IMR-90 (cell line): ENCODE measurements around the gene GDNF. TPM values are rescaled to one million over a fixed set of nuclear protein-coding genes. Genes with fewer than 3 reads are reported as not detected.
A peak's percentile ranks its signal among the peaks of the same experiment; 100 is the strongest.

Source experiments
- ATAC-seq: fragments of 200-7000 bp; cut with Tn5 transposase; 2 replicates; pipeline ENCODE4 v1.9.1; 2020; ENCODE audit warnings: low read depth, mild to moderate bottlenecking, moderate library complexity
- BruUV-seq: library from RNA; stranded (reverse); fragments of 400-500 nt; replicated peaks from 2 replicates; lab custom pipeline; 2021; lab: Mats Ljungman, UMichigan
- CTCF ChIA-PET: fragments of 300-600 bp; formaldehyde crosslinking; extraction: SDS; loops from one replicate; lab custom pipeline; 2021; ENCODE audit warnings: antibody characterized with exemption; lab: Yijun Ruan, JAX
- POLR2A ChIA-PET: fragments of 300-600 bp; sonication (Branson Sonifier 250); formaldehyde crosslinking; loops from one replicate; lab custom pipeline; 2022; ENCODE audit warnings: antibody characterized with exemption; ENCODE audit not compliant: unreplicated experiment; lab: Charles Lee
- DNase-seq: peaks from one replicate; pipeline ENCODE4 v3.0.0; 2013
- H2AFZ ChIP-seq: replicated peaks from 2 replicates; pipeline ENCODE3; 2013; ENCODE audit warnings: low read length, mild to moderate bottlenecking; ENCODE audit not compliant: poor library complexity
- H2AK5ac ChIP-seq: 2 replicates; pipeline ENCODE4 v1.6.1; 2013; ENCODE audit warnings: low read depth, low read length, inconsistent platforms
- H2AK9ac ChIP-seq: replicated peaks from 2 replicates; pipeline ENCODE3; 2013; ENCODE audit warnings: mild to moderate bottlenecking, low read depth, low read length, moderate library complexity; ENCODE audit not compliant: poor library complexity
- H2BK120ac ChIP-seq: 2 replicates; pipeline ENCODE4 v1.6.1; 2013; ENCODE audit warnings: low read depth, low read length, inconsistent platforms
- H2BK15ac ChIP-seq: 3 replicates; pipeline ENCODE4 v1.6.1; 2013; ENCODE audit warnings: low read depth, low read length, inconsistent platforms
- H2BK20ac ChIP-seq: 2 replicates; pipeline ENCODE4 v1.6.1; 2013; ENCODE audit warnings: low read depth, mild to moderate bottlenecking, inconsistent platforms, low read length, moderate library complexity
- H2BK5ac ChIP-seq: 2 replicates; pipeline ENCODE4 v1.6.1; 2013; ENCODE audit warnings: mild to moderate bottlenecking, low read depth, low read length, inconsistent platforms; ENCODE audit not compliant: poor library complexity, severe bottlenecking
- H3K14ac ChIP-seq: replicated peaks from 2 replicates; pipeline ENCODE4 v1.6.1; 2013; ENCODE audit warnings: low read depth, low read length, inconsistent platforms
- H3K18ac ChIP-seq: 2 replicates; pipeline ENCODE4 v1.6.1; 2013; ENCODE audit warnings: low read depth, low read length, control low read depth
- H3K23ac ChIP-seq: 2 replicates; pipeline ENCODE4 v1.6.1; 2013; ENCODE audit warnings: low read depth, low read length, inconsistent platforms
- H3K27ac ChIP-seq: 2 replicates; pipeline ENCODE4 v1.5.1; 2013; ENCODE audit warnings: mild to moderate bottlenecking, control low read depth, low read length; ENCODE audit not compliant: insufficient read depth
- H3K27me3 ChIP-seq: 2 replicates; pipeline ENCODE4 v1.6.1; 2013; ENCODE audit warnings: low read length; ENCODE audit not compliant: control insufficient read depth, insufficient read depth
- H3K36me3 ChIP-seq: 2 replicates; pipeline ENCODE4 v1.6.1; 2013; ENCODE audit warnings: low read length, mixed read lengths; ENCODE audit not compliant: control insufficient read depth, insufficient read depth
- H3K4ac ChIP-seq: 2 replicates; pipeline ENCODE4 v1.6.1; 2013; ENCODE audit warnings: low read depth, low read length, inconsistent platforms
- H3K4me1 ChIP-seq: 2 replicates; pipeline ENCODE4 v1.6.1; 2013; ENCODE audit warnings: low read length, mixed read lengths; ENCODE audit not compliant: control insufficient read depth, insufficient read depth
- H3K4me2 ChIP-seq: 2 replicates; pipeline ENCODE4 v1.6.1; 2013; ENCODE audit warnings: low read depth, mild to moderate bottlenecking, control low read depth, low read length, moderate library complexity
- H3K4me3 ChIP-seq: 2 replicates; pipeline ENCODE4 v1.5.1; 2013; ENCODE audit warnings: low read depth, mild to moderate bottlenecking, control low read depth, low read length, moderate library complexity; ENCODE audit not compliant: insufficient read depth
- H3K56ac ChIP-seq: 2 replicates; pipeline ENCODE4 v1.6.1; 2013; ENCODE audit warnings: low read length, inconsistent platforms; ENCODE audit not compliant: insufficient read depth; ENCODE audit errors: extremely low read depth
- H3K79me1 ChIP-seq, 2 experiments: 2 replicates each; pipeline ENCODE4 v1.6.1; 2013; ENCODE audit warnings: low read length in 2 of 2, inconsistent platforms in 1 of 2, low read depth in 1 of 2
- H3K9ac ChIP-seq: 2 replicates; pipeline ENCODE4 v1.6.1; 2013; ENCODE audit warnings: low read depth, low read length, control low read depth
- H3K9me1 ChIP-seq: 2 replicates; pipeline ENCODE4 v1.6.1; 2013; ENCODE audit warnings: low read length, inconsistent platforms; ENCODE audit not compliant: insufficient read depth
- H3K9me3 ChIP-seq: 2 replicates; pipeline ENCODE4 v1.6.1; 2013; ENCODE audit warnings: low read length; ENCODE audit not compliant: control insufficient read depth, insufficient read depth
- H4K20me1 ChIP-seq: 2 replicates; pipeline ENCODE4 v1.6.1; 2013; ENCODE audit warnings: low read length, inconsistent platforms; ENCODE audit not compliant: insufficient read depth
- H4K5ac ChIP-seq: 2 replicates; pipeline ENCODE4 v1.6.1; 2013; ENCODE audit warnings: mild to moderate bottlenecking, low read depth, low read length, control low read depth
- H4K8ac ChIP-seq, 2 experiments: 2 replicates each; pipeline ENCODE4 v1.6.1; 2013; ENCODE audit warnings: low read depth in 2 of 2, low read length in 2 of 2, control low read depth in 1 of 2, inconsistent platforms in 1 of 2
- H4K91ac ChIP-seq: 2 replicates; pipeline ENCODE4 v1.6.1; 2013; ENCODE audit warnings: low read depth, low read length, inconsistent platforms; ENCODE audit not compliant: insufficient read depth
- BHLHE40 ChIP-seq: fragments of 150-350 bp; IDR thresholded peaks from 2 replicates; pipeline ENCODE4 v1.6.1; 2016; ENCODE audit warnings: mild to moderate bottlenecking, low read depth, low read length
- CEBPB ChIP-seq: IDR thresholded peaks from 2 replicates; pipeline ENCODE4 v1.6.1; 2012; ENCODE audit warnings: low read depth, low read length, improper control_type of control experiment
- ELK1 ChIP-seq: fragments of 150-350 bp; IDR thresholded peaks from 2 replicates; pipeline ENCODE4 v1.6.1; 2016; ENCODE audit warnings: low read depth, mild to moderate bottlenecking, low read length, moderate library complexity, borderline replicate concordance
- POLR2A ChIP-seq: IDR thresholded peaks from 2 replicates; pipeline ENCODE4 v1.6.1; 2012; ENCODE audit warnings: mild to moderate bottlenecking, low read depth, low read length
- SMC3 ChIP-seq: fragments of 150-350 bp; IDR thresholded peaks from 2 replicates; pipeline ENCODE4 v1.6.1; 2016; ENCODE audit warnings: low read depth, mild to moderate bottlenecking, antibody characterized with exemption, low read length, moderate library complexity
- WGBS, 2 experiments: methylation state at CpG; one replicate each; pipeline versions ENCODE4 v1.1.5 to v1.1.7; 2013; ENCODE audit warnings: missing lambda C conversion rate in 2 of 2; ENCODE audit not compliant: insufficient read length in 1 of 2; ENCODE audit errors: extremely low coverage in 2 of 2; 5-methylcytosine and 5-hydroxymethylcytosine counted together
- dilution Hi-C: fragments of 300-500 bp; cut with HindIII; formaldehyde crosslinking; loops from one replicate; pipeline ENCODE4 v1.14.3; 2018; ENCODE audit warnings: low sequenced_read_pairs; ENCODE audit not compliant: unreplicated experiment
- in situ Hi-C: fragments of 300-500 bp; cut with MboI; formaldehyde crosslinking; loops from 3 replicates; pipeline ENCODE4 v1.14.3; 2019; ENCODE audit warnings: low sequenced_read_pairs, inconsistent platforms, mixed read lengths
- intact Hi-C: fragments of 100-400 bp; cut with micrococcal nuclease; formaldehyde crosslinking; loops from 2 replicates; pipeline ENCODE4 v1.10.0; 2022
- polyA plus RNA-seq, 3 experiments: library from polyadenylated mRNA; depleted of rRNA; stranded (reverse); fragments of >200 nt; gene quantifications; 2 replicates each; pipeline ENCODE4 v1.2.3, GENCODE V29; 2012; ENCODE audit warnings: low replicate concordance in 1 of 3
- total RNA-seq: library from RNA; depleted of rRNA; stranded (reverse); fragments of >200 nt; gene quantifications from 2 replicates; pipeline ENCODE4 v1.2.3, GENCODE V29; 2012

The GDNF gene
- total and polyA plus RNA-seq, 2 of the 4 experiments (the other 2 are of a cell fraction), result 0.18 to 0.82 TPM

- Histone ChIP-seq H3K4me2 (no peak overlapping the region), H2BK15ac (0 out of 3 replicates have a peak overlapping the region, but pooled peaks have one; percentile 27), H2BK5ac (no peak overlapping the region), H3K27me3 (no peaks in the 10 kb centered on the region; the same call in 1 of the 2 replicates), H3K9me3 (peaks cover 3% of the 10 kb centered on the region; the same call in 1 of the 2 replicates), H3K4me3 (no peak overlapping the region), H4K20me1 (no peaks in the 10 kb centered on the region), H3K79me1 (no peaks in the 10 kb centered on the region), H2AK5ac (no peak overlapping the region), H3K23ac (no peak overlapping the region), H3K14ac (no peak overlapping the region), H2AK9ac (no peak overlapping the region), H3K36me3 (no peaks in the 10 kb centered on the region), H2BK120ac (no peak overlapping the region), H4K5ac (no peak overlapping the region), H3K4ac (no peak overlapping the region), H3K4me1 (peaks cover 9% of the 10 kb centered on the region), H3K9me1 (peaks cover 3% of the 10 kb centered on the region; the same call in 1 of the 2 replicates), H2BK20ac (no peak overlapping the region), H4K91ac (no peak overlapping the region), H3K56ac (no peak overlapping the region), H3K9ac (no peak overlapping the region), H2AFZ (no peak overlapping the region), H4K8ac (no peak overlapping the region), H3K18ac (no peak overlapping the region), H3K27ac (no peak overlapping the region)
- no TSS peak for BruUV-seq
- in situ Hi-C loops, result no loop called here
- POLR2A ChIA-PET, result no interaction called here
- ATAC-seq (no peak), DNase-seq (no peak)
- CTCF ChIA-PET, result no interaction called here
- dilution Hi-C loops, result no loop called here
- intact Hi-C loops, result no loop called here
- 100% methylated on average over 2 of the region's 3 CpGs; no CpG with 5 or more reads in 1 of the 2 experiments for WGBS, 2 experiments
- no peak for TF ChIP-seq POLR2A
- no peak for TF ChIP-seq SMC3
- TF ChIP-seq CEBPB, result no peak
- TF ChIP-seq BHLHE40, result no peak
- TF ChIP-seq ELK1, result no peak
Observed at GRCh38 chr5:37876943-37877342, 37.1 kb upstream of the GDNF start.
